HG02981 (cell line): ENCODE measurements around the gene OPA3.
"Not testable (repeated sequence)": the region's sequence is repeated elsewhere in the genome, so short reads cannot be mapped to it uniquely, and the experiment has no call there.

ENCODE experiments used
- ATAC-seq: cut with Tn5 transposase; IDR thresholded peaks from one replicate; pipeline ENCODE4 v1.9.1; 2021; ENCODE audit warnings: mild to moderate bottlenecking, moderate library complexity; ENCODE audit not compliant: unreplicated experiment

Gene OPA3

DNA sequence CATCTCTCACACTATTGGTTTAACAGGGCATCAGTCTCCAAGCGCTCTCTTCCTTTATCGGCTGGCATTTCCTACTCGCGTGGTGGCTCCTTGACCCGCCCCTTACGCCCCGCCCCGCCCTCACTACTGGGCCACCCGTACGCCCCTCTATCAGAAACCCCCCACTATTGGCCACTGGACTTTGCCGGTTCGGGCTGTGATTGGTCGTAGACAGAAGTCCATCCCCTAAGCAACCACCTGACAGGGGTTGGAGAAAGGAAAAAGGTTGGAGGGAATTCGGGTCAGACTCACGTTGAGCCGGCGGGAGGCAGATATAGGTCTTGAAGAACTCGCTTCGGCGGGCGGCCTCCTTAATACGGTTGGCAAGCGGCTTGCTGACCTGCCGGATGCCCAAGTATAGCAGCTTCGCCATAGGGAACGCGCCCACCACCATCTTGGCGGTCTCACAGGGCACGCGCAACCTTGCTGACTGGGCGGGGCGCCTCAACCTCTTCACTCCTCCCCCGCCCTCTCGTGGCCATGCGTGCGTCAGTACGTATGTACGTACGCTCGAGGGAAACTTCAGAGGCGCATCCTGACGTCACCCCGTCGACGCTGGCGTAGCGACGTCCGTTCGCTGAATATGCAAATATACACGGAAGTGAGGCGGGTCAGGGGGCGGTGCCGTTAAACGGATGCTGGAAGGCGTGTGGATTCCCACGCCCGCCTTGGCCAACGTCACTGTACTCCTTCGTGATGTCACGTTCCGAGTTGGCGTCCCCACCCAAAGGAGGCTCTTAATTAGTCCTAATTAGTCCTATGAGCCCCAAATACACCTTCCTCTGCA, at the start of gene OPA3:
Gene OPA3, minus strand, starts transcription at position 471 of the 826 bp plus-strand sequence. Its CDS starts 38 bp downstream, at position 433.
- ATAC-seq, result peak; percentile 82

- ATAC-seq, result no peak
These were observed 48.0 kb upstream of the OPA3 start for GRCh38 chr19:45632468-45633196.

- ATAC-seq, result no peak
These were observed 45.9 kb upstream of the OPA3 start for GRCh38 chr19:45630463-45630862.

DNA sequence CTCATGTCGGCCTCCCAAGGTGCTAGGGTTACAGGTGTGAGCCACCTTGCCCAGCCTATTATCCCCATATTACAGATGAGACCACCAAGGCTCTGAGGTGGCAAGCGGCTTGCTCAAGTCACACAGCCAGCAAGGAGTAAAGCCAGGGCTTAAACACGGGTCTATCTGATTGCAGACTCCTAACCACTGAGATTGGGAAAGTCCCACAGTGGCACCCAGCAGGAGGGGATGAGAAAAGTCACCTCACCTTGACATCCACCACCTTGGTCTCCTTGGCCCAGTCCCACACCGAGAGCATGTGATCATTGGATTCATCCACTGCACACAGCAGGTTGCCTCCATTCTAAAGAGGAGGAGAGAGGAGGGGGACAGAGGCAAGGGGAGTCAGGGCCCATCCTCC, 45.1 kb upstream of the OPA3 start:
- ATAC-seq, result no peak

DNA sequence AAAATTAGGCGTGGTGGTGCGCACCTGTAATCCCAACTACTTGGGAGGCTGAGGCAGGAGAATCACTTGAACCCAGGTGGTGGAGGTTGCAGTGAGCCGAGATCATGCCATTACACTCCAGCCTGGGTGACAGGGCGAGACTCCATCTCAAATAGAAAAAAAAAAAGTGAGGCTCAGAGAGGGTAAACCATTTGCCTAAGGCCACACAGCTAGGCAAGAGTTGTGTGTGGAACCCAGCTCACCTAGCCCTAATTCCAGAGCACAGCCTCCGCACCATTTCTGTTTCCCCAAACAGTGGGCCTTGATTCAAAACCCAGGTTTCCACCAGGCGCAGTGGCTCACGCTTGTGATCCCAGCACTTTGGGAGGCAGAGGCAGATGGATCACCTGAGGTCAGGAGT, 43.6 kb upstream of the OPA3 start:
- not testable (repeated sequence) for ATAC-seq

DNA sequence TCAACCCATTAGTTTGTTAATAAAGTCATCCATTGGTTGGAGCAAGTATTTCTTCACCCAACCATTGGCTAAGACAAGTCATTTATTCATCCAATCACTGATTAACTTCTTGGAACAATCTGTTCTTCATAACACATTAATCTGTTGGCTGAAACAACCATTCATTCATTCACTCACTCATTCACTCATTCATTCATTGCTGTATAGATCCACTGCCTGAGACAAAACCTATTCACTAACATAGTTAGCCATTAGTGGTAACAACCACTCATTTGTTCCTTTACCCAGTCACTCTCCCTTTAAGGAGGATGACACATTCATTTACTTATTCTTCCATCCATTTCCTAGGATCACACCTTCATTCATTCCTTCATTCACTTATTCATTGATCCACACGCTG, 39.4 kb upstream of the OPA3 start:
- ATAC-seq, result no peak

DNA sequence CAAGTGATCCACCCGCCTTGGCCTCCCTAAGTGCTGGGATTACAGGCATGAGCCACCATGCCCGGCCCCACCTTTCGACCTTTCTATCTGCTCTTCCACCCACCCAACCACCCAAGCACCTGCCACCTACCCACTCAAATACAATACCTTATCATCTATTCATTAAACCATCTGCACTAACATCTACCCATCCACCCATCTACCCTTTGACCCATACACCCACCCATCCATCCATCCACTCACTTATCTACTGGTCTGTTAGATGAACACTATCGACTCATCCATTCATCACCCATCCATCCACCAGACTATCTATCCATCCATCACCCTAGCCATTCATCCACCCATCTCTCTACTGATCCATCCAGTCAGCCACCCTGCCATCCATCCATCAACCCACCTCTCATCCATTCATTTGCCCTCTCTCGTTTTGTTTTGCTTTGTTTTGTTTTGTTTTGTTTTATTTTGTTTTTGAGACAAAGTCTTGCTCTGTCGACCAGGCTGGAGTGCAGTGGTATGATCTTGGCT, 37.4 kb upstream of the OPA3 start:
- no peak for ATAC-seq

- ATAC-seq, result no peak
These were observed 36.8 kb upstream of the OPA3 start for GRCh38 chr19:45621389-45621788.

GRCh38 chr19:45616704-45617017, 32.1 kb upstream of the OPA3 start:
- ATAC-seq, result no peak

DNA sequence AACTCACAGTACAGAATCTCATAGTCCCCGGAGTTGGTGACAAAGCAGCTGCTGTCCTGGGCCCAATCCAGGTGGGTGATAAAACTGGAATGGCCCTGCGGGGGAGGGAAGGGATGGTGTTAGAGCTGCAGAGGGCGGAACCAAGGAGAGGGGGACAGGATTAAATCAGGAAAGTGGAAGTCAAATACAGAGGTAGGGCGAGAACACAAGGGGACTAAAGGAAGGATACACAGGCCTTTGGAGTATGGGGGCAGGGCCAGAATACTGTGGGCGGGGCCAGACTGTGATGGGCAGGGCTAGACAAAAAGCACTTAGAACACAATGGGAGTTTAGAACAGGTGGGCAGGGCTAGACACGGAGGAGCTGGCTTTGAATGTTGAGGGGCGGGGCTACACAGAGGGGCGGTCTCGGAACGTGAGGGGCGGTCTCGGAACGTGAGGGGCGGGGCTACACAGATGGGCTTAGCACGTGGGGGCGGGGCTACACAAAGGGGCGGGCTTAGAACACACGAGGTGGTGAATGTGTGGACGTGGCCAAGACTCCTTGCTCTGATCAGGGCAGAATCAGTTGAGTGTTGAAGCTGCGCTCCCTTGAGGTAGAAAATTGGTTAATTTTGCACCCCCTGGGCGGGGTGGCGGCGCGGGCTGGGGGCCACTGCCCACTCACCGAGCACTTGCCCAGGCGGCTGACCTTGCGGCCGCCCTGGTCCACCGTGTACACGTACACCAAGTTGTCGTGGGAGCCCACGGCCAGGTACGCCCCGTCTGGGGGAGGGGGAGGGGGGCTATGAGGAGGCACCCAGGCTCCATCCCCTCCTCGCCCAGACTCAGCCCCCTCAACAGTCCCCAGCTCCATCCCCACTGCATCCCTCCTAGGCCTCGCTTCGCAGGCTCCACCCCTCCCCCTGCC, 31.4 kb upstream of the OPA3 start:
- peak; percentile 51 for ATAC-seq

DNA sequence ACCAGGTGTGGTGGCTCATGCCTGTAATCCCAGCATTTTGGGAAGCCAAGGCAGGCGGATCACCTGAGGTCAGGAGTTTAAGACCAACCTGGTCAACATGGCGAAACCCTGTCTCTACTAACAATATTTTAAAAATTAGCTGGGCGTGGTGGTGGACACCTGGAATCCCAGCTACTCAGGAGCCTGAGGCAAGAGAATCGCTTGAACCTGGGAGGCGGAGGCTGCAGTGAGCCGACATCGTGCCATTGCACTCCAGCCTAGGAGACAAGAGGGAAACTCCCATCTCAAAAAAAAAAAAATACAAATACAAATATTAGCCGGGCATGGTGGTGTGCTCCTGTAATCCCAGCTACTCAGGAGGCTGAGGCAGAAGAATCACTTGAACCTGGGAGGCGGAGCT, 30.5 kb upstream of the OPA3 start:
- not testable (repeated sequence) for ATAC-seq

DNA sequence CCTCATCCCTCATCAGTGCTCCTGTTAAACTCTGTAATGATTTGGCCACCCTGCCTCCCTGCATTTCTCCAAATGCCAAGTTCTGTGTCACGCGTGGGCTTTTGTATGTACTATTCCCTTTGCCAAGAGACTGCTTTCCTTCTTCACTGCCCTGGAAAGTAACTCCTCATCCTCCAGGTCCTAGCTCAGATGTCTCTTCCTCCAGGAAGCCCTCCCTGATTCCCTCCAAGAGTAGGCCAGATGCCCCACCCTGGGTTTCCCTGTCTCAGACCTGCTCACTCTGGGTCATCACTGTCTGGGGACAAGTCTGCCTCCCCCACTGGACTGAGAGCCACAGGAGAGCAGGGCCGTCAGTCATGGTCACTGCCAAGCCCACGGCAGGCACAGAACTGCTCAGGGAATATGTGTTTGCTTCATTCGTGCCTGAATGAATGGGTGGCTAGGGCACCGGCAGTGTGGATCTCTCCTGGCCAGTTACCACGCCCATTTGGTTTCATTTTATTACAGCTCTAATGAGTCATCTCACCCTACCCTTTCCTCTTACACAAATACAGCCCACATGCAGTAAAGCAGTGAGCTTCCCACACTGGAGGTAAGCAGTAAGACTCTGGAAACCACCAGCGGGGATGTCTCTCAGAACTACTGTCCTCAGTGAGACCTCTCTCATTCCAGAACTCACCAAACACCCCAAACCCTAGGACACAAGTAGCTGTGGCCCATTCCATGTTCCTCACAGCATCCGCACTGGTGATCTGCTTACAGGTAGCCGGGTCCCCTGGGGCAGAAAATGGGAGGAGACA, 29.5 kb upstream of the OPA3 start:
- ATAC-seq, result no peak

GRCh38 chr19:45608948-45609347, 24.3 kb upstream of the OPA3 start:
- no peak for ATAC-seq

- no peak for ATAC-seq
These were observed 22.7 kb upstream of the OPA3 start for GRCh38 chr19:45607071-45608029.

DNA sequence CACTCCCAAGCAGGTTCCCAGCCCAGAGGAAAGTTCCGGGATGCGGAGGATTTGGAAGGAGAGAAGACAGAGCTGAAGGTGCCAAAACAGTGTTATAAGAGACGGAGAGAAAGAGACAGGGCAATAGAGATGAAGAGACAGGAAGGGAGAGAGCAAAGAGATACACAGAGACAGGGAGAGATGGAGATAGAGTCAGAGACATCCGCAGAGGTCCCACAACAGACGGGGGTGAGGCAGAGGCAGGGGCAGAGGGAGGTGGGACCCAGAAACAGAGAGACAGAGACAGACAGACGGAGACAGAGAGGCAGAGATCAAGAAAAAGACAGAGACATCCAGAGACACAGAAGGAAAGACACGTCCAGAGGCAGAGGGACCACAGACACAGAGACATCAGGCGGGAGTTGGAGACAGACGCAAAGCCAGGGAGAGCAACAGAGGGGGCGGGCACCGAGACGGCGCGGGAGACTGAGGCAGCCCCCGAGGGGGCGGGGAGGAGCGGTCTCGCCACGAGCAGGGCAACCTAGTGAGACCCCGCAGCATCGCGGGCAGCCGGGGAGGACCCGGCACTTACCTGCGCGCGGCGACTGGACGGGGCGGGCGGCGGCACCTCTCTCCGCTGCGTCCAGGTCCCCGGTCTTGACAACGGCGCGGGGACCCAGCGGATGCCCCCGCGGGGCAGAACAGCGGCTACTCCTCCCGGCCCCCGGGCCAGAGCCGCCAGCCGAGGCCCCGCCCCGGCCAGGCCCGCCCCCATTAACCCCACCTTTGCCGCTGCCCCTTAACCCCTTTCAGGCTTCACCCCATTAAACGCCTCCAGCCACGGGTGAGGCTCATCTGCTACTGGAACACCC, 17.1 kb upstream of the OPA3 start, which contains the start of gene GPR4:
Gene GPR4, minus strand, starts transcription at position 689 of the 851 bp plus-strand sequence. CDS start 10,346 bp downstream, outside the sequence.
- no peak for ATAC-seq

DNA sequence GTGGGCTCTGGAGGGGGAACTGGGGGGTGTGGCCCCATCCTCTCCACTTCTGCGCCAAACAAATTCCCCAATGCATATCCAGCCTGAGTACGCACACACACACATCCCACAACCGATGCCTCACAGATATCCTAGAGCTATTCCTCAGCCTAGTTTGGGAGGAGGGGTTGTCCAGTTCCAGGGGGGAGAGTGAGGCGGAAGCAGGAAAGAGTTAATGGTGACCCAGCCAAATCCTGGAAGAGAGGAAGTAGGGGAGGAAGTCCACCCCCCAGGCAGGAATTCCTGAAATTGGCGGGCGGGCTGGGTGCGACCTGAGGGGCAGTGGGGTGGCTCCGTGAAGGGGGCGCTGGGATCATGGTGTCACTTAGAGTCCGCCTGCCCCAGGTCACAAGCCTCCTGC, 16.5 kb upstream of the OPA3 start:
- ATAC-seq, result no peak

GRCh38 chr19:45600340-45600885, 15.8 kb upstream of the OPA3 start:
- ATAC-seq, result no peak

DNA sequence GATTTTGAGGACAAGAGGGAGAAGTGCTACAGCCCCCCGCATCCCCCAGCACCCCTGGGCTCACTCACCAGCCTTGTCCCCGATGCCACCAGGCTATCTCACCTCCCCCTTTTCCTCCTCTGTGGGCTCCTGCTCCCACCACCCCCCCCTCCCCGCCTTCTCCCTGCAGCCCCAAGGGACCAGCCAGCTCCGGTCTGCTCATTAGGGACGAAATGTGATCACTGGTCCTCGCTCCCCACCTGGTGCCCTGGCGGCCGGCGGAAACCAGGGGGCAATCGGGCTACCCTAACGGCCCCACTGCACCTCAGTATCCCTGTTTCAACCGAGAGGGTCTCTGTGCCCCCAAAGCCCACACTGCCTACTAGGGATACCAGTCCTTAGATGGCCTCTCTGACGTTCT, 14.7 kb upstream of the OPA3 start:
- ATAC-seq, result no peak
